GM12873 (cell line): ENCODE data around the gene ADAMTSL4.

Source experiments
- TF ChIP-seq, protein P1 (sequence below): IDR thresholded peaks from 2 replicates; pipeline ENCODE4 v1.5.1; 2012; ENCODE audit warnings: low read depth, mild to moderate bottlenecking, moderate library complexity, low read length, control low read depth; ENCODE audit not compliant: insufficient read depth; ENCODE audit errors: missing control alignments

ADAMTSL4 gene

DNA sequence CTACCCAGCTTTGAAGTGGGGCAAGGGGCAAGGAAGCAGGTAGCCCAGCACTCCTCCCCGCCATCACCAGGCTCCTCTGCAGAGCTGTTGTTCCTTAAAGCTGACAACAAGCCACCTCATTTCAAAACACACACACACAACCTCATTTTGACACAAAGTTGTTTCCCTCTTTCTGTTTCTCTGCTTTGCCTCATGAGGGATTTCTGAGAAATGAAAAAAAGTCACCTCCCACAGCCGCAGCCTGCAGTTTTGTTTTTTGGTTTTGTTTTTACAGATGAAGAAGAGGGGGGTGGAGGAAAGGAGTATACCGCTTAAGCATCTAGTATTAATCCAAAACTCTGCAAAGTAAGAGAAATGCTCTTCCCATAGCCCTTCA lies 18.1 kb downstream of the ADAMTSL4 start:
- TF ChIP-seq, protein P1, sequence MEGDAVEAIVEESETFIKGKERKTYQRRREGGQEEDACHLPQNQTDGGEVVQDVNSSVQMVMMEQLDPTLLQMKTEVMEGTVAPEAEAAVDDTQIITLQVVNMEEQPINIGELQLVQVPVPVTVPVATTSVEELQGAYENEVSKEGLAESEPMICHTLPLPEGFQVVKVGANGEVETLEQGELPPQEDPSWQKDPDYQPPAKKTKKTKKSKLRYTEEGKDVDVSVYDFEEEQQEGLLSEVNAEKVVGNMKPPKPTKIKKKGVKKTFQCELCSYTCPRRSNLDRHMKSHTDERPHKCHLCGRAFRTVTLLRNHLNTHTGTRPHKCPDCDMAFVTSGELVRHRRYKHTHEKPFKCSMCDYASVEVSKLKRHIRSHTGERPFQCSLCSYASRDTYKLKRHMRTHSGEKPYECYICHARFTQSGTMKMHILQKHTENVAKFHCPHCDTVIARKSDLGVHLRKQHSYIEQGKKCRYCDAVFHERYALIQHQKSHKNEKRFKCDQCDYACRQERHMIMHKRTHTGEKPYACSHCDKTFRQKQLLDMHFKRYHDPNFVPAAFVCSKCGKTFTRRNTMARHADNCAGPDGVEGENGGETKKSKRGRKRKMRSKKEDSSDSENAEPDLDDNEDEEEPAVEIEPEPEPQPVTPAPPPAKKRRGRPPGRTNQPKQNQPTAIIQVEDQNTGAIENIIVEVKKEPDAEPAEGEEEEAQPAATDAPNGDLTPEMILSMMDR: no peak

DNA sequence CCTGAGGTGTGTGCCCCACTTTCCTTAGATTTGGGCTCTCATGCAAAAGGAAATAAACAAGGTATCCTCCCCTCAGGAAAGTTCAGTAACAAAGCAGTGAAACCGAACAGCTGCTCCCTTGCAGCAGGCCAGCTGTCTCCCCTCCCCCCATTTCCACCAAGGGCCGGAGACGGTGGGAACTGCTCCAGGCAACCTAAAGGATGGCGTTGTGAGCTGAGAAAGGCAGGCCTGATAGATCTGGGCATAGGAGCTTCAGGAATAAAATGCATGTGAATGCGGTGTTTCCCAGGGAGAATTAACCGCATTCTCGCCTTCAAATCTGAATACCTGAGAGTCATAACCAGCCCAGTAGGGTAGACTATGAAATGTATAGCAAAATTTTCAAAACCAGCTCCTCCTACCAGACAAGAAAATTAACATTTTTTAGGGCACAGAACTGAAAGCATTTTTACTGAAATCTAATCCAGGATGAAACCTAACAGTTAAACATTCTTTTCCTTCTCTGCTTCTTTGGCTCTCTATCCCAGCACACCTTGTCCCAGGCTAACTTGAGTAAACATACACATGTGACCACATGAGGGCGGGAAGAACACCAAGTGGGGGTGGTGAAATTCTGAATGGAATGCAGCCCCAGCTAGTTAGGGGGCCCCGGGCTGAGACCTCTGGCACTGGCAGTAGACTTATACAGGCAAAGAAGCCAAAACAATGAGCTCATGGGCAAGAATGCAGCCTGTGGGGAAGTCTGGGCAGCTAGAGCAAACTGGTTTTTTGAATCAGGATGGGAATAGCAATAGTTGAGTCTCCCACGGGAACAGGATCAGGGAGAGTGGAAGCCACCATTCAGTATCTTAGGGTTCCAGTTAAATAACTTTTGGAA lies 18.7 kb downstream of the ADAMTSL4 start:
- TF ChIP-seq, protein P1: no peak

DNA sequence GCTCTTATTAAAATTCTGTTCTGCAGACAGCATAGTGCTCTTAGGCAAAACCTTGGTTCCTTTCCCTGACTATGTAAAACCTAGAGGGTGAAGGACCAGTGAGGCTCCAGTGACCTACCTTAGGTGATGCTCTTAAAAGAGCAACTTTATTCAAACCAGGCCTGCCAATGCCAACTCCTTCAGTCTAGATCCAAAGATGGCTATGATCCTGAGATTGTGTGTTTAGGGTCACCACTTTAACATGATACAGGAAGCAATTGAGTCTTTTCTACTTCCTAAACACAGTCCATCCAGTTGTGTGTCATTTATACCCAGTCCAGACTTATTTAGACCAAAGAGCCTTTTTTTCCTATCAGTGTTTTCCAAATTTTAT lies 19.4 kb downstream of the ADAMTSL4 start:
- TF ChIP-seq, protein P1: no peak

DNA sequence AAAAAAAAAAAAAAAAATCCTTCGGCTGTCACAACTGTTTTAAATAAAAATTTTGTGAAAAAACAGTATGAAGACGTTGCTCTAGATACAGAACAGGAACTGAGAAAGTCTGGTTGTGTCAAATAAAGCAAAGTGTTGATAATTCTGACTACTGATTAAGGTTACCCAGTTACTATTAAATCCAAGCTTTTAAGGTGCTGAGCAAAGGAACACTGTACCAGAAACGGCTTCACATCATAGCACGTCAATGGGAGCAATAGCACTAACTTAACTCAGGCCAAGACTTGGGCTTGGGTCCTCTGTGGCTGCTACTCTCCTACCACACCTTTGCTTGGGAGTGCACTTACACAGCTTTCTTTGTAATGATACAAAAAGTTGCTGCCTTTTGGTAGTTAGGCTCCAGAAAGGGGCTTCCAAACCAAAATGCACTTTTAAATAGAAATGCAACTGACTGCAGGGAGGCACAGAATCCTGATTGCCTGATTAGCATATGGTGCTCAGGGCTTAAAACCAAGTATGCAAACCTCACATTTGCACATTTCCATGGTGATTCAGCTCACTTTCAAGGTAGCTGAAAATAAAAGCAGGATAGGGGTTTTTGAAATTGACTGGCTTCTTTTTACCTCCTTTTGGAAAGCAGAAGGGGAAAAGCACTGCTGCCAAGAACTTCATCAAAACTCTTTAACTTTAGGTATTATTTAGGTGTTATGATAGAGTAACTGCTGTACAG lies 23.9 kb downstream of the ADAMTSL4 start:
- TF ChIP-seq, protein P1: no peak

DNA sequence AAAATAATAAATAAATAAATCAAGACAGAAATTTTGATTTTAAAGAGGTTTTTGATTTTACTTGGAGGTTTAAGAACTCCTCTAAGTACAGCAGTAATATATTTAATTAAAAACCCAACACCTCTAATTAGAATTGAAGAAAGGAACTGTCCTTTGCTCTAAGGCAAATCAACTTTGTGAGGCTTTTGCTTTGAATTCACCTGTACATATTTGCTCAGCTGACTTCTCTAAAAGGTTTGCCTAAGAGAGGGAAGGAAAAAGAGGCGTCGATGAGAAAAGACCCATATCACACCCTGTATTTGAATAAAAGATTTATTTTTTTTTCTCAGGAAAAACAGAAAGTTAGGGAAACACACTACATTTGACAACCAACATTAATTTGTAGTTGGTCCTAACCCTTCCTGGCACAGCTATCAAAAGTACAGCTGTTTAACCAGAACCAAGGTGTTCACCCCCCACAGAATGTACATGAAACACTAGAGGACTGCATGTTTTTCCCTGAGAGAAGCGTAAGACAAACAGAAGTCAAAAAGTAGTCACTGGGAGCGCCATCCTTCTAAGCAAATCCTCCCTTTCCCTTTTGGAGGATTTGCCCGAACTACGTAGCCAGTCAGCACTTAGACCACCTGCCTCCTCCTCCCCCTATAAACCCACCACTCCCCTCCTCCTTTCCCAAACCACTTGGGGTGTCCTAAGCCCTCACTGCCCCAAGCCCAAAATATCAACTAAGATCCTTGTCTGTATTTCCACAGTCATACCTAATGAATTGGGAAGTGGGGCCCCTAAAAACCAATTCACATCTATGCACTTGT lies 25.3 kb downstream of the ADAMTSL4 start:
- TF ChIP-seq, protein P1: no peak

DNA sequence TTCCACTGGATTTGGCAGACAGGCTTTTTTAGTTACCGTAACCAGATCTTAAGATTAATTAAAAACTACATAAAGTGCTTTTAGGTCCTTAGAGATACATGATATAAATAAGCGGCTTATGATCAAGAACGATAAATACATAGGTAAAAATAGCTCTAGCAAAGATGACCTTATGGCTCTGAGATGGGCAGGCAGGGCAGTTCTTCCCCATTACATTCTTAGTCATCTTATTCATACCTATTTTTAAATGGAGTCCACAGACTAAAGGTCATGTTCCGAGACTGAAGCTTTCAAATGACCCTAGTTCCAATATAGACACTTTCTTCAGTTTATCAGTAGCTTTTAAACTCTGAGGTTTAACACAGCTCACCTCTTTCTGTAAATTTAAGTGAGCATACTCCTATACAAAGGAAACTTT lies 25.9 kb downstream of the ADAMTSL4 start:
- TF ChIP-seq, protein P1: no peak
